KBM-7 (cell line): Measurements from ENCODE around the gene DHRS3.

Experiments used
- DNase-seq: peaks from one replicate; pipeline ENCODE4 v3.0.0-alpha.2; 2015
- in situ Hi-C: fragments of 300-500 bp; cut with MboI; formaldehyde crosslinking; loops from 2 replicates; pipeline ENCODE4 v1.14.3; 2020; ENCODE audit warnings: low sequenced_read_pairs, low pct_unique_long_range_greater_than_20kb, mixed read lengths

DHRS3 gene

DNA sequence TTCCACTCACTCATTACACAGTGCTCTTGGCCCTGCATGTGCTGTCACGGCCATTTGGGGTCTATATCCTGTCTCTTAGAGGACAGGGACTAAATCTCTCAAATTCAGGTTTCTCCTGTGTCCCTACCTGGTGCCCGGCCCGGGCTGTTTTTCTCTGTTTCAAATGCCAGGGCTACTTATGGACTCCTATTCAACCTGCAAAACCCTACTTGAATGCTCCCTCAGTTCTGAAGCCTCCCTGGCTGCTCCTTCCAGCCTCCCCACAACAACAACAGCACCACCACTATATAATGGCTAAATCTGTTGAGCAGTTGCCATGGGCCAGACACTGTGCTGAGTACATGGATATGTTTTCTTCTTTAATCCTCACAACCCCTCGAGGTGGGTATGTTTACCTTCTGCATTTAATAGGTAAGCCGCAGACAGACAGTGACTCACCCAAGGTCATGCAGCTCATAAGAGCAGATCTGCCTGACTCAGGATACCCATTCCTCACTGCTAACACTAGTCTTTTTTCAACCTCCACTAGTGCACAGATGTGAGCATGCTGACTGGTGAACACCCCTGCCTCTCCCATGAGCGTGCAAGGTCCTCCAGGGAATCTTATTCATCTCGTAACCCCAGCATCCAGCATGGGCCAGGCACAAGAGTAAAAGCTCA is 29.9 kb downstream of the DHRS3 start:
- in situ Hi-C loops, result no loop called here
- DNase-seq, result no peak

DNA sequence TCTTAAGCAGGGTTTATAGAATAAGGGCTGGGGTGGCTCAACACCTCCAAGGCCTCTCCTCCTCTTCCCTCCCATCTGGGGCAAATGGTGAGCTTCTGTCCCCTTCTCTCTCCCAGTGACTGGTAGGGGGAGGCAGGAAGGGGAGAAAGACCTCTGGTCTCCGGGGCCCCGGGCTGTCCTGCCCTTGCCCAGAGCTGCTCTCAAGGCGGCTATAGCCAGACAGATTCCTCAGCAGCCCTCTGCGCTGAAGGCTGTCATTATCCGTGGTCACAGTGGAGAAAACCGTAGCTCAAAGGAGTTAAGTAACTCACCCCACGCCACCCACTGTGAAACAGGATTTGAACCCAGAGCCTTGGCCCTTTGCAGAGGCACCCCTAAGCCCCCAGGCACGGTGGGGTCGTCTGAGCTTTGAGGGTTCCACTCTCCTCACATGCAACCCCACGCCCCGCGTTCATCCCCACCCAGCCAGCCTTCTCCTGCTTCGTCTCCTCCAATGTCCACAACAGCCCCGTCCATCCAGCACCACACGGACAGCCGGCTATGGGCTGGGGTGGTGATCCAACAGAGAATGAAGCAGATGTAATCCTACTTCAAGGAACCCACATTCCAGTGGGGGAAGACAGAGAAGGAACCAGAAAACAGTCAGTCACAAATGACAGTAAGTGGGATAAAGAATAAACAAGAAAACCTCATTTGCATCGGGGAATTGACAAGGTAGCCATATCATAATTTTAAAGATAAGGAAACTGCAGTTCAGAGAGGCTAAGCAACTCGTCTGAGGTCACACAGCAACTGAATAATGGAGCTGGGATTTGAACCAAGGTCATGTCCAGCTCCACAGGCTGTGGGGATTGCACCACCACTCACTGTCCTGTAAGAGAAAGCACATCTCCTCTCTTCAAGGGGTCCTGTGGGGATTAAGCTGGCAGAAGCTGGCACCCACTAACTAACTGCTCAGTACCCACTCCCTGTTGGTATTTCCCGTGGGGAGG is 31.8 kb downstream of the DHRS3 start:
- no peak for DNase-seq
- in situ Hi-C loops, result no loop called here

DNA sequence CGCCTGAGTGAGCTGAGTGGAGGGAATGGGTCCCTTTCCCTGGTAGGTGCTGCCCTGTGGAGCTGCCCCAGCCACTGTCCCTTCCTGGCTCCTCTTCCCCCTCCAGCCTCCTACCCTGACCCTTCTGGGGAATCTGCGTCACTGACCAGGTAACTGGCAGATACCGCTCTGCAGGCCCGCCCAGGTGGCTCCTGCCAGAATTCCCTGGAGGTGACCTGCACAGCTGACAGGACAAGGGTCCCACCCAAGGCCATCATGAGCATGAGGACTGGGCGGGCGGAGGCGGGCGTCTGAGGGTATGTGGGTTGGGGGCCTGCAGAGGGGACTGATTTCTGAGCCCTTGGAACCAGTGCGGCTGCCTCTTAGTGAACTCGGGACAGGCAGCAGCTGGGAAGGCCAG is 32.5 kb downstream of the DHRS3 start:
- no peak for DNase-seq

DNA sequence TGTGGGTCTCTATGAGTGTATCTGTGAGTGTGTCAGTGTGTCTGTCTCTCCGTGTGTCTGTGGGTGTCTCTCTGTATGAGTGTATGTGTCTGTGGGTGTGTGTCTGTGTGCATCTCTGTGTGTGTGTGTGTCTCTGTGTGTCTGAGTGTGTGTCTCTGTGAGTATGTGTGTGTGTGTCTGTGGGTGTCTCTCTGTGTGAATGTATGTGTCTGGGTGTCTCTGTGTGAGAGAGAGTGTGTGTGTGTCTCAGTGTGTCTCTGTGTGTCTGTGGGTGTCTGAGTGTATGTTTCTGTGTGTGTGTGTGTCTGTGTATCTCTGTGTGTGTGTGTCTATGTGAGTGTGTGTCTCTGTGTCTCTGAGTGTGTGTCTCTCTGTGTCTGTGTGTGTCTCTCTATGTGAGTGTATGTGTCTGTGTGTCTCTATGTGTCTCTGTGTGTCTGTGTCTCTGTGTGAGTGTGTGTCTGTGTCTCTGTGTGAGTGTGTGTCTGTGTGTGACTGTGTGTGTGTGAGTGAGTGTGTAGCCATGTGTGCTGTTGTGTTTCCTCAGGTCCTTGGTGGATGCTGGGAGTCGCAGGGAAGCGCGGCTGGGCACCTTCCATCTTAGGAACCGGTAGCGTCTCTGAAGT is 33.0 kb downstream of the DHRS3 start:
- in situ Hi-C loops, result no loop called here

More for the DNA sequence above, 32.5 kb downstream of the DHRS3 start:
- in situ Hi-C loops, result no loop called here

DNA sequence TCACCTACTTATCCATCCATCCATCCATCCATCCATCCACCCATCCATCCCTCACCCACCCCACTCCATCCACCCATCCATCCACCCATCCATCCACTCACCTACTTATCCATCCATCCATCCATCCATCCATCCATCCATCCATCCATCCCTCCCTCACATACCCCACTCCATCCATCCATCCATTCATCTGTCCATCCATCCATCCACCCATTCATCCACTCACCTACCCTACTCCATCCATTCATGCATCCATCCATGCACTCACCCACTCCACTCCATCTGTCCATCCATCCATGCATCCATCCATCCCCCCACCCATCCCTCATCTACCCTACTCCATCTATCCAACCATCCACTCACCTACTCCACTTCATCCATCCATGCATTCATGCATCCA is 34.5 kb downstream of the DHRS3 start:
- in situ Hi-C loops, result no loop called here
- DNase-seq, result no peak

More for the DNA sequence above, 33.0 kb downstream of the DHRS3 start:
- no peak for DNase-seq

DNA sequence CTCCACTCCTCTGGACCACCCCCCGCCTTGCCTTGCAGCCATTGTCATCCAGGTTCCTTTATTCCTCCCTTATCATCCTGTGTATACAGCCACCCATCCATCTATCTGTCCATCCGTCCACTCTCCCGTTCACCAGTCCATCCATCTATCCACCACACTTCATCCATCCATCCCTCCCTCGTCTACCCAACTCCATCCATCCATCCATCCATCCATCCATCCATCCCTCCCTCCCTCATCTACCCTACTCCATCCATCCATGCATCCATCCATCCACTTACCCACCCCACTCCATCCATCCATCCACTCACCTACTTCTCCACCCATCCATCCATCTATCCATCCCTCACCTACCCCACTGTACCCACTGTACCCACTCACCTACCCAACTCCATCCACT is 35.4 kb downstream of the DHRS3 start:
- in situ Hi-C loops, result no loop called here

DNA sequence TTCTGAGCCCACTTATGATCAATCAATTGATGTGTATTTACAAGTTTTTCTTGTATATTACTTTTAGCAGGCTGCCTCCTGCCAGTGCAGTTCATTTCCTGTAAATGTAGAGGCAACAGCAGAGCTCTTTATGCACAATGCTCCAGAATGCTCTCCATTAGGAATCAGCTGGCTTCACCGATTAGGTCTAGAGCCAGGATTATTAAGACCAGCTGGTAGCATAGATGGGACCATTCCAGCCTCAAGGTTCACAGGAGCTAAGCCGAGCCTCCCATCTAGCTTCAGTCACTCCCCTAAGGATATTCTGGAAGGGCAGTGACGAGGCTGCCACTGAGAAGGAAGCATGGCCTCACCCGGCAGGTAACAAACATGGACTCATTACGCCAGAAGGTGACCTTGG is 36.8 kb downstream of the DHRS3 start:
- no peak for DNase-seq

More for the DNA sequence above, 35.4 kb downstream of the DHRS3 start:
- no peak for DNase-seq

DNA sequence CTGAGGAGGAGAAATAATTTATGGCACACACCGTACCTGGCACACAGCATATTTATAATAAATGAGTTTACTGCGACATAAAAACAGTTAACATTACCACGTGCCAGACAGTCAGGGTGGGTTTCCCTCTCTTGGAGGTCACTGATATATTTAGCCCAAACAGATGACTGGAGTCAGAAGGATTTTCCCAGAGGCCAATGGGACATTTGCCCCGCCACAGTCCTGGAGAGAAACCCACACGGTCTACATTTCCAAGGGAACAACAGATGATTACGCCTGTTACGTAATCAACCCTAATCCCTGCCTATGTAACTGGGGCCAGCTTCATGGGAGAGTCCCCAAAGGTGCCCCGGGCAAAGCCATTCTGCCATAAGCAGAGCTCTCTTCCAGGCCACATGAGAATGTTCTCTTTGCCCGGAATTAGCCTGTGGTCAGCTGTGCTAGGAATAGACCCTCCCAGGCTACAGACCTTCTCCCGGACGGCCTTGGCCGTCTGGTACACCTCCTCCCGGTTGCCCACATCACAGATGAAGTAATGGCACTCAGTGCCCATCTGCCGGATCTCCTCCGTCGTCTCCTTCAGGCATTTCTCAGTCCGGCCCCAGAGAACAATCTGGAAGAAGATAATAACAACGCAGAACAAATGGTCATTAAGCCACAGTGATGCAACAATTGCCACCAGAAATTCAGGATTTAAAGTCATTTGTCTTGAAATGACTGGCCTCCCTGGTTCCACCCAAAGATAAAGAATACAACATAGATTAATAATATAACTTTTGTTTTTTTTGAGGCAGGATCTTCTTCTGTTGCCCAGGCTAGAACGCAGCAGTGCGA is 37.7 kb downstream of the DHRS3 start:
- in situ Hi-C loops, result no loop called here
- no peak for DNase-seq

More for the DNA sequence above, 36.8 kb downstream of the DHRS3 start:
- in situ Hi-C loops, result no loop called here

DNA sequence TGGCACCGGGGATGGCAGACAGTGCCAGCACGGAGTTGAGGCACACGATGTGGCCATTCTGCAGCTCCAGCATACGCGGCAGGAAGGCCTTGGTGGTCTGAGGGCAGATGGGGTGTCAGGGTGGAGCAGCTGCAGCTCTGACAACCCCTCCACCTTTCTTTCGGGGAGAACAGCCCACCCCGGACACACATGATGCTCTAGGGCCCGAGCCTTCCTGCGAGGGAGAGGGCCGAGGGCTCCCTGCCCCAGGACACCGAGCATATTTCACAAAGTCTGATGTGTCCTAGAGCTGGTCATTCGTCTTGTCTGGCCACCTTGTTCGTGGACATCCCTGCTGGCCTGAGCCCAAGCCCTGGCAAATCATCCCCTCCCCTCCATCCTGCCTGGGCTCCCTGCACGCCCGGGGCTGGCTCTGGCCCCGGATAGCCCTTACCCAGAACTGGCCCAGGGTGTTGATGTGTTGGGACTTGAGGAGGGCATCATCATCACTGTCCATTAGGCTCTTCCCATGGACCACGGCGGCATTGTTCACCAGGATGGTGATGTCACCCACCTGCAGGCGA is 39.1 kb downstream of the DHRS3 start:
- in situ Hi-C loops, result no loop called here
- no peak for DNase-seq

DNA sequence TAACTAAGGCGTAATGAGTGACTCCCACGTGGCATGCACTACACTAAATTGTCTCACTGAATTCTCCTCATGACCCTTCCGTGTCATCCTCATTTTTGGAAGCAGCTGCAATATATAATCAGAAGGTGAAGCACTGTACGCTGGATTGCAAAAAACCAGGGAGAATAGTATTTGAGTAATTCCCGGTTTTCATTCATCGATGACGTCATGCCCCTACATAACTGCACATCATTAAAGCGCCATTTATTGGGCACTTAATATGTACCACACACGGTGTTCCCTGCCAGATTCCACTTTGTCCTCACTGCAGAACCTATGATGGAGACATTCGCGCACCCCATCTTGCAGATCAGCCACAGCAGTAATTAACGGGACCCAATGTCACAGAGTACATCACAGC is 41.0 kb downstream of the DHRS3 start:
- in situ Hi-C loops, result no loop called here
- DNase-seq, result no peak

DNA sequence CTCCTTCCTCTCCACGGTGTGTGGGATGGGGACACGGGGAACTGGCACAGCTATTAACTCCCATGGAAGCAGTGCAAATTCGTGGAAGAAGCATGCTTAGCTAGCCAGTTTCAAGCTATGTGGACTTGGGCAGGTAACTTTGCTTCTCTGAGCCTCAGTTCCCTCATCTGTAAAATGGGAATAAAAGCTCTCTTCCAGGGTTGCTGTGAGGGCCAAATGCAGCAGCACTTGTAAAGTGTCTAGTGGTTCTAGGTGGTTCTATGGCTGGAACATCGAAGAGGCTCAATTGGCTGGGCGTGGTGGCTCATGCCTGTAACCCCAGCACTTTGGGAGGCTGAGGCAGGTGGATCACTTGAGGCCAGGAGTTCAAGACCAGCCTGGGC is 43.3 kb downstream of the DHRS3 start:
- in situ Hi-C loops, result no loop called here

DNA sequence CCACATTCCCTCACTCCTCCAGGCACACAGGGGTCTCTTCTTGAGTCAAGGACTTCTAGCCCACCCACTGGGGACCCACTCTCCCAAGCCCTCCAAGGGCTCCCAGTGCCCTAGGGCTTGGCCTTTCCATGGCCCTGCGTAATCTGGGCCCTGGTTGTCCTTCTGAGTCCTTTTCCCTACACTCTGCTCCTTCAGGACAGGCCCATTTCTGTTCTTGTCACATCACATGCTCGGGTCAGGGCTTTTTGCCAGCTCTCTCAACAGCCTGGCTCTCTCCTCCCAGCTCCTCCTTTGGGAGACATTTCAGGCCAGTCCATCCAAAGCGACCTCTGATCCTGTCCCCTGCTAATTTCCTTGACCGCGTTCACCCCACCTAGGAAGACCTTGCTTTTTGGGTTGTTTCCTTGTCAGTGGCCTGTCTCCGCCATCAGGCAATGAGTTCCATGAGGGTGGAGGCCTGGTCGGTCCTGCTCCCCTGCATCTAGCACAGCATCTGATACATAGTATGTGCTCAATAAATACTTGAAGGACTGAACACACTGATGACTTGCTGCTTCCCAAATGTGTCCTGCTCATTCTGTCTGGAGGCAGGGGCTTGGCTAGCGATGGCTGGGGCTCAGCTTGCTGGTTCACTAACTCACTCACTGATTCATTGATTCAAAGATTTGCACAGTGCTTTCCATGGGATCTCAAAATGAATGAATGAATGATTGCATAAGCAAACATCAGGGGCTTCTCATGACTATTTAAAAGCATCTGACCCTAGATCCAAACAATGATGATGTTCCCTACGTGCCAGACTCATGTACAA is 44.8 kb downstream of the DHRS3 start:
- no peak for DNase-seq
- in situ Hi-C loops, result no loop called here

More for the DNA sequence above, 43.3 kb downstream of the DHRS3 start:
- no peak for DNase-seq

DNA sequence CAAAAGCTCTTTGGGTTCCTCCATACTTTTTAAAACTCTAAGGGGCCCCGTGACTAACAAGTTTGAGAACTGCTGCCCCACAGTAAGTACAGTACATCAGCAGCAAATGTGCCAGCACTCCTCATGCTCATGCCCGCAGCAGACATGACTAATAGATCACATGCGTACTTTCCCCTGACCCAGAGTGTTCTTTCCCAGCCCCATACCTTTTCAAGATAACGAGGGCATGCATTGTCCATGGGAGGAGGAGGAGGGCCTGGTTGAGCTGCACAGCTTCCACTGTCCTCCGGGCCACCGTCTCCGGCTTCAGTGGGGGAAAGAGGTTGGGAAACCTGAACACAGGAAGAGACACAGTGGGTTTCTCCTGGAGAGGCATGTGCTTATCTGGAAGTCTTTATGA is 45.5 kb downstream of the DHRS3 start:
- no peak for DNase-seq
- in situ Hi-C loops, result no loop called here

DNA sequence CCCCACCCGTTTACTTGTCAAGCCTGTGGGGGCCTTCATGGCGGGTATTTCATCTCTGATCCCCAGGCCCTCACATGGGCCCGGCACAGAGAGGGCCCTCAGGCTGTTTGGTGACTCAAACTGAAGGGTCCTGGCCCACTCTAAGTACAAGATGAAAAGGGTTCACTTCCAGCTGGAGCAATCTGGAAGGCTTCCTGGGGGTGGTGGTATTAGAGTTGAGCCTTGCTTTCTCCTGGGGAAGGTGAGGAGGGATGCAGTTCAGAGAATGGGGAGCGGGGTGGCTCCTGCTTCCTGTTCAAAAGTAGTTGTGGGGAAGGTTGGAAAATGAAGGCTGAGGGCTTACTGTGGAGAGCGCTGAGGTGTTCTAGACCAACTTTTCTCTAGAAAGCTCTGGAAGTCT is 47.7 kb downstream of the DHRS3 start:
- in situ Hi-C loops, result no loop called here
- DNase-seq, result no peak

DNA sequence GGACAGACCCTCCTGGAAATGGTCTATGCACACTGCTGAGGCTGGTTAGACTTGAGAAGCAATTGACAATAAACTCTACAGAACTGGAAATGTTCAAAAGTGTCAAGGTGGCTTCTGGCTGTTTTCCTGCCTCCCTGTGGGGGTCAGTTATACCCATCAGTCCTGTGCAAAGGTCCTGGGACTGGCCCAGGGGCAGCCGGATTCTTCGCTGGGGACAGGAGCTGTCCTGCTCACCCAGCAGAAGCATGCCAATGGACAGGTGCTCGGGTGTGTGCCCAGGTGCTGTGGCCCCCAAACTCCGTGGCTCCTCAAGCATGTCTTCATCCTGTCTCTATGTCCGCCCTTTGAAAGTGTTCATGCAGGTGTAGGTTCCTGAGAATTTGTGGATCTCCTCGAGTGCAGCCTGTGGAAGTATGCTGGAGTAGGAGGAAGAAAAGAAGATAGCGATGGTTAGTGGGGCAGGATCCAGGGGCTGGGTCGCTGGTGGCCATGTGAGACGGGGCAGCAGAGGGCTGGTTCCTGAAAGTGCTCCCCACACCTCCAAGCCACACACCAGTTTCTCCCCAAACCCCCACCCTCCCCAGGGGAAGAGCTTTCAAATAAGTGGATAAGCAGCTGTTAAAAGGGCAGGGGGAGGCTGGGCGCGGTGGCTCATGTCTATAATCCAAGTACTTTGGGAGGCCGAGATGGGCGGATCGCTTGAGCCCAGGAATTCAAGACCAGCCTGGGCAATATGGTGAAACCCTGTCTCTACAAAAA is 49.8 kb downstream of the DHRS3 start:
- DNase-seq, result no peak
- in situ Hi-C loops, result no loop called here

DNA sequence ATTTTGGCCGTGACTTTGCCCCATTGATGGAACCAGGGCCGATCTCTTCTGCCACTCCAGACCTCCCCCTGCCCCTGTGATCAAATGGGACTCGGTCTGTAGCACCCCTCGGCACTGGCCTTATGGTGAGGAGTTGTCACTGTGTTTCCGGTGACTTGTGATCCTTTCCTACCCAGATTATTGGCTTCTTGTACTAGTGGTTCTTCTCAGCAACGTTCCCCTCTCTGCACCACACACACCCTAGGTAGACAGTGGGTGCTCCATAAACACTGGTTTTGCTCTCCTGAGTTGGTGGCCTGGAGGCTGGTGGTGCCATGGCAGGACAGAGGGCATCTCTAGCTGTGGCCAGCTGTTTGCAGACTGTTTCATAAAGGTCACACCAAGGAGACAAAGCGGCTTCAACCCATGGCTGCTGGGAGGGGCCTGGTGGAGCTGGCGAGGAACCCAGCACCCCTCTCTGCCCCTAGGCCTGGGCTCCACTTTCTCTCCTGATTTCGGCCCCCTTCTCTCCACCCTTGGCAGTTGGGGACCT is 50.7 kb downstream of the DHRS3 start:
- no peak for DNase-seq
- in situ Hi-C loops, result no loop called here
